GM21381 (cell line): ENCODE data around the gene ZNF532.

ENCODE experiments used
- ATAC-seq: cut with Tn5 transposase; IDR thresholded peaks from one replicate; pipeline ENCODE4 v1.9.1; 2021; ENCODE audit warnings: mild to moderate bottlenecking, moderate library complexity; ENCODE audit not compliant: unreplicated experiment

ZNF532 gene

GRCh38 chr18:58867281-58867961, 2.7 kb downstream of the ZNF532 start:
- no peak for ATAC-seq

- no peak for ATAC-seq
Observed at GRCh38 chr18:58868440-58868839, 3.8 kb downstream of the ZNF532 start.

GRCh38 chr18:58870130-58870529, 5.5 kb downstream of the ZNF532 start:
- no peak for ATAC-seq

GRCh38 chr18:58870621-58871020, 5.9 kb downstream of the ZNF532 start:
- ATAC-seq = no peak

GRCh38 chr18:58871514-58872420, 7.1 kb downstream of the ZNF532 start:
- ATAC-seq = no peak

- no peak for ATAC-seq
Observed at GRCh38 chr18:58878640-58879039, 14.0 kb downstream of the ZNF532 start.

- ATAC-seq = no peak
Observed at GRCh38 chr18:58881477-58881876, 16.8 kb downstream of the ZNF532 start.

GRCh38 chr18:58882044-58882443, 17.4 kb downstream of the ZNF532 start:
- no peak for ATAC-seq

GRCh38 chr18:58882686-58883085, 18.0 kb downstream of the ZNF532 start:
- no peak for ATAC-seq

- no peak for ATAC-seq
Observed at GRCh38 chr18:58884680-58885079, 20.0 kb downstream of the ZNF532 start.

GRCh38 chr18:58886431-58886830, 21.8 kb downstream of the ZNF532 start:
- ATAC-seq = no peak

GRCh38 chr18:58886864-58887612, 22.4 kb downstream of the ZNF532 start:
- no peak for ATAC-seq

- ATAC-seq = peak; percentile 87
Observed at GRCh38 chr18:58887613-58887963, 22.9 kb downstream of the ZNF532 start.

- ATAC-seq = no peak
Observed at GRCh38 chr18:58891776-58892175, 27.1 kb downstream of the ZNF532 start.

GRCh38 chr18:58892488-58892887, 27.8 kb downstream of the ZNF532 start:
- no peak for ATAC-seq

GRCh38 chr18:58893388-58894099, 28.9 kb downstream of the ZNF532 start:
- no peak for ATAC-seq

GRCh38 chr18:58894930-58895329, 30.3 kb downstream of the ZNF532 start:
- ATAC-seq = no peak

- ATAC-seq = no peak
Observed at GRCh38 chr18:58895385-58895784, 30.7 kb downstream of the ZNF532 start.

- peak; percentile 94 for ATAC-seq
Observed at GRCh38 chr18:58896268-58896667, 31.6 kb downstream of the ZNF532 start.

- ATAC-seq = no peak
Observed at GRCh38 chr18:58896734-58897508, 32.2 kb downstream of the ZNF532 start.
